ENCODE data around the gene VASH2.
"Not testable (repeated sequence)": the region's sequence is repeated elsewhere in the genome, so short reads cannot be mapped to it uniquely, and the experiment has no call there.

- not testable (repeated sequence) for TF ChIP-seq RARB (CRISPR knock-in tag; IDR thresholded peaks at IDR 0.05); ISL1 (CRISPR knock-in tag; IDR thresholded peaks at IDR 0.05); PATZ1 (CRISPR knock-in tag; IDR thresholded peaks at IDR 0.05; ENCODE audit: borderline replicate concordance); TSHZ2 (CRISPR knock-in tag; IDR thresholded peaks at IDR 0.05); ZFP3 (CRISPR knock-in tag; IDR thresholded peaks at IDR 0.05); CREB5 (CRISPR knock-in tag; IDR thresholded peaks at IDR 0.05; ENCODE audit: low read depth); CSDC2 (CRISPR knock-in tag; IDR thresholded peaks at IDR 0.05); ZFP30 (CRISPR knock-in tag; IDR thresholded peaks at IDR 0.05); ARNTL (CRISPR knock-in tag; IDR thresholded peaks at IDR 0.05; ENCODE audit: borderline replicate concordance, low read depth); ZNF8 (CRISPR knock-in tag; IDR thresholded peaks at IDR 0.05)
Observed at GRCh38 chr1:212964993-212965392, 14.7 kb downstream of the VASH2 start.

Measured in SK-N-SH treated with all-trans-retinoic acid at 6 μM for 48 hours (cell line).